GM21619 (cell line): ENCODE measurements around the gene ZBTB8OS.
"Not testable (repeated sequence)": the region's sequence is repeated elsewhere in the genome, so short reads cannot be mapped to it uniquely, and the experiment has no call there.

Experiments used
- ATAC-seq: cut with Tn5 transposase; IDR thresholded peaks from one replicate; pipeline ENCODE4 v1.9.1; 2021; ENCODE audit not compliant: unreplicated experiment

Gene ZBTB8OS

DNA sequence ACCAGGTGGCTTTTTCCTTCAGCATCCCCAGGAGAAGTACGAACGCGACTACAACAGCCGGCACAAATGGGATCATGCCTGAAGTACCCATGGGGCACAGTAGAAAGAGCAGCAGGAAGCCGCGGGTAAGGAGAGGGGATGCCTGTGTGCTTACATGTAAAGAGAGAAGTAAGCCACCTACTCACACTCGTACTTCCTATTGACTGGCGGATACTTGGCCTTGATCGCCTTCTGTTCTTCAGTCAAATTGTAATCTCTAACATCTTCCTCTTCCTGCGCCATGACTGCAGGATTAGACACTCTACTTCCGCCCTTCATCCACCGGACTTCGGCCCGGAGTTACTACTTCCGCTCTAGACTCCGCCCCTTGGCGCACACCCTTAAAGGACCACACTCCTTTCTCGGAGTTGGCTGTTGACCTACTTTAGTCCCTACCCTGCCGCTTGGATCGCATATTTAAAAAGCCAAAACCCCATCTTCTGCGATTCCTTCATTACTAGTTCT is at the start of gene ZBTB8OS:
TSS of gene ZBTB8OS (minus strand) at position 303 of the 504 bp plus-strand sequence. CDS start at position 282, 21 bp downstream.
- ATAC-seq = peak; percentile 61

DNA sequence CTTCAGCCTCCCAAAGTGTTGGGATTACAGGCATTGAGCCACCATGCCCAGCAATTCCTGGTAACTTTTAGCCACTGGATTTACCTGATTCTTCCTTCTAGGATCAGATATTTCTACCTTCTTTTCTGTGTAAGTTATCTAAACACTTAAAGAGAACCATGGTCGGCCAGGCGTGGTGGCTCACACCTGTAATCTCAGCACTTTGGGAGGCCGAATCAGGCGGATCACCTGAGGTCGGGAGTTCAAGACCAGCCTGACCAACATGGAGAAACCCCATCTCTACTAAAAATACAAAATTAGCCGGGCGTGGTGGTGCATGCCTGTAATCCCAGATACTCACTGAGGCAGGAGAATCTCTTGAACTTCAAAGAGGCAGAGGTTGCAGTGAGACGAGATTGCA is 46.6 kb upstream of the ZBTB8OS start:
- not testable (repeated sequence) for ATAC-seq

DNA sequence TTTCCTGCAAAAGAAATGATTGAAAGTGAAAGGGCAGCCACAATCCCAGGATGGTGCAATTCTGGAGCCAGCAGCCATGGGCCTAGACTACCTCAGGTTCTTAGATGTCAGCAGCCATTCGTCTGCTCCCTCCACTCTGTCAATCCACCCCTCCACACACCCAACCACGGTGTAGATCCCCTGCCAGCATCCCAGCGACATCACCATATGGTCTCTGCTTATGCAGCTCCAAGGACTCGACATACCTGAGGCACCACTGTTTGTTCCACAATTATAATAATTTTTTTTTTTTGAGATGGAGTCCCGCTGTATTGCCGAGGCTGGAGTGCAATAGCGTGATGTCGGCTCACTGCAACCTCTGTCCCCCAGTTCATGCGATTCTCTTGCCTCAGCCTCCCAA is 45.7 kb upstream of the ZBTB8OS start:
- no peak for ATAC-seq

DNA sequence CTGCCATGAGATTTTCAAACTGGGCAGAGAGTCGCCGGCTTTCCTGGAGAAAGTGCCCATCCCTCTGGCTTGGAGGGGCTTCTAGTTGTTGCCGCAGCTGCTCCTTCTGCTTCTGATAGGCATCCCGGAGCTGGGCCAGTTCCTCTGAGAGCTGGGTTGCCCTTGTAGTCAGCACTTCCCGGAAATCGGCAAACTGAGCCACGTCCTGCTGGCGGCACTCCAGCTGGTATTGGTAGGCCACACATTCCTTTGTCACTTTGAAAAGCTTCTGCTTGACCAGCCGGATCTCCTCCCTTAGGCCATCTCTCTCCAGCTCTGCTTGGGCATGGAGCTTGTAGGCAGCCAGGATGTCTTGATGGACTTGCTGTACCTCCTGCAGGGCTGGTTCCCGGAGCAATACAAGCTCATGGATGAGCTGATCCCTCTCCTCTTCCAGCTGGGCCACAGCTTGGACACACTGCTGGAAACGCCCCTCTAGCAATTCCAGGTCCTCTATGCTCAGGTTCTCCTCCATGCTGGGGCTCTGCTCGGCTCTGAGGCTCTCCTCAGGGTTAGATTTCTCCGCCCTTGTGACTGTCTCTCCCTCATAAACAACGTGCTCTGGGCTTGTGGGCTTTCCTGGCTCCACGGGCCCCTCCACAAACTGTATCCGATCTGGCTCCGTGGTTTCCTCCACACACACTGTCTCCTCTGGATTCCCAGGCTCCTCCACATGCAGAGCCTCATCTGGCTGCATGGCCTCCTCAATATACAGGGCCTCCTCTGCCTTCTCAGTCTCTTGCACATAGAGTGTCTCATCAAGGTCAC is 45.0 kb upstream of the ZBTB8OS start:
- no peak for ATAC-seq

DNA sequence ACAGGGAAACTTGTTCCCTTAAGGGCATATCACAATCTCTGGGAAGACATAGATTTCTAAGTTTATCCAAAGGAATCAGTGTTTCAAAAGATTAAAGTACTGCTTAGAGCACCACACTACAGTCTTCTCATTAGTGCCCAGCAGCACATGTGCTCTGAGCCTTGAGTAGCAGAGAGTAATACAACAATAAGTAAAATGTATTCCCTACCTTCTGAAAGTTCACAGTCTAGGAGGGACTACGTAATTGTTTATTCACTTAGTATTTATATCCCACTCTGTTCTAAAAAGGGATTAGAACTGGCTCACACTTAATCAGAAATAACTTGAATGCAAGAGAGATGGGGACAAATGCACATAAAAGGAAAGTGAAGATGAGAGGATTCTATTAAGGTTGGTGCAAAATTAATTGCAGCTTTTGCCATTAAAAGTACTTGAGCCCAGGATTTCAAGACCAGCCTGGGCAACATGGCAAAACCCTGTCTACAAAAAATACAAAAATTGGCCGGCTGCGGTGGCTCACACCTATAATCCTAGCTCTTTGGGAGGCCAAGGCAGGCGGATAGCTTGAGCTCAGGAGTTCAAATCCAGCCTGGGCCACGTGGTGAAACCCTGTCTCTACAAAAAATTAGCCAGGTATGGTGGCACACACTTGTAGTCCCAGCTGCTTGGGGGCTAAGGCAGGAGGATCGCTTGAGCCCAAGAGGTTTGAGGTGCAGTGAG is 43.3 kb upstream of the ZBTB8OS start:
- ATAC-seq = no peak

DNA sequence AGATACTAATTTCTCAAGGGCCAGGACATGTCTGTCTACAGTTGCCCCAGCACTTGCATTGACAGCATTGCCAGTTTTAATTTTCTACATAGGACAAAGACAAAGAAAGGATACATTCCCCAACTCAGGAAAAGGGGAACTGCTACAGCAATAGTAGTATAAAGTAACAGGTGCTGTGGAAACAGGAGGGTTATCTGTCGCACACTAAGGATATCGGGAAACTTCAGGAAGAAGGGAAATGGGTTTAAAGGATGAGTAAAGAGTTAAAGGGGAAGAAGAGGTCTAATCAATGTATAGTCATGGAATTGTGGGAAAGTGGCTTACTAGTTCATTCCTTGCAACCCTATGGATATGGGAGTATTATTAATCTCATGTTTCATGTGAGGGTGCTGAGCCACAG is 36.0 kb upstream of the ZBTB8OS start:
- no peak for ATAC-seq

DNA sequence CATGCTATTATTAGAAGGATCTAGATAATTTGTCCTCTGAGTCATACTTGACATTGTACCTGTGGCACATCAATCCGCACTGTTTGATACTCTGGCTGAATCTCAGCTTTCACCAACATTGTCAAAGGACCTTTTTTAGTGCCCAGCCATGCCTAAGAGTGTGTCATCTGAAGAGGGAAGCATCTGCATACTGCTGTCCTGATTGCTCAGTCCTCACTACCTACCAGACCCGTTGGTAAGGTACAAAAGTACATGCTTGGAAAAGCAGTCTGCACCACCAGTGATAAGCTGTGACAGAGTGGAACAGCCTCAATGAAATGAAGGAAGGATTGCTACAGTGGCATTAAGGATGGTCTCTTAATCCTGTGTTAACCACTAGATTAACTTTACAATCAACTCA is 35.1 kb upstream of the ZBTB8OS start:
- ATAC-seq = no peak

DNA sequence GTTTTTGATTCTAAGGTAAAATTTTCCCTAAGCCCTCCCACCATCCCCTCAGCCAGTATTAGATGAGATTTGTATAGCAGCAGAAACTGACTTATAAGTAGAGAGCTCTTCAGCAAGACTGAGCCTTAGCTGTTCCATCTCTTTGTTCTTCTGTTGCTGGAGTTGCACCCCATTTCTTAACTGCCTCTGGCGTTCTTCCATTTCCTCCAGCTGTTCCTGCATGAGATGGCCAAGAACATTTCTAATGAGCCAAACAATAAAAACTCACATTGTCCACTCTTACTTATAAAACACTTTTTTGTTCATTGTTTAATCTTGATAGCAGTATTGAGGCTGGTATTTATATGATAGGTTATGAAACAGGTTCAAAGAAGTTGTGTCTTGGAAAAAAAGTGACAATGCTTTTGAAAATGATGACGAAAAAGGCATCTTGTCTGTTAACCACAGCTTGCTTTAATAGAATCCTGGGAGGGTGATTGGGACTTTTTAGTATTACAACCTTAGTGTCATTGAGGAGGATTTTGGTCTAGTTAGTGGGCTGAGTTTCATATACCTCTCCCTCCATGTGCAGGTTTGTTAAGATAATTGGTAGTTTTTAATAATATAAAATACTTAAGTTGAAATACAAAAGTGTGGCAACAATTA is 33.9 kb upstream of the ZBTB8OS start:
- ATAC-seq = no peak

DNA sequence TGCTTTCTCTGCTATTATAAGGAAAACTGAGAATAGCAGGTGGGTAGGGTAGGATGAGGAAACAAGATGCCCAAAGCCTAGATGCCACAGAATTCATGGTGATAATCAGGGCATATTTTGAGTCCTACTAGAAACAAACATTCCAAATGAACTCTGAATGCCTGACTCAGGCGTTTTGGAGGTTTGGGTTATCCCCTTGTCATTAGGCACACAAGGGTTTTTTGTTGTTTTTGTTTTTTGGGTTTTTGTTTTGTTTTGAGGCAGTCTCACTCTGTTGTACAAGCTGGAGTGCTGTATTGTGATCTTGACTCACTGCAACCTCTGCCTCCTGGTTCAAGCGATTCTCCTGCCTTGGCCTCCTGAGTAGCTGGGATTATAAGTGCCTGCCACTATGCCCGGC is 33.0 kb upstream of the ZBTB8OS start:
- no peak for ATAC-seq

DNA sequence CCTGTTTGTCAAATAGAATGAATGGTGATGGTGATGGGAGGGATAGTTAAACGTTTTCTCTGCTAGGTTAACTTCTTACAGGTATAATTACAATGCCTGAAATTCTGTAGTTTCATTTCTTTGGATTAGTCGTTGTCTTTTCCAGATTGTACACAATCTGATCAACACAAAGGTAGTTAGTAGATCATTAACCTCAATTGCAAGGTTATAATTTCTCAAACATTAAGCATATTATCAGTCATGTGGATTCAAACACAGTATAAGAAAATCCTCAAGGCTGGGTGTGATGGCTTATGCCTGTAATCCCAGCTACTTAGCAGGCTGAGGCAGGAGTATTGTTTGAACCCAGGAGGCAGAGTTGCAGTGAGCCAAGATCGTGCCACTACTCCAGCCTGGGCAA is 31.6 kb upstream of the ZBTB8OS start:
- no peak for ATAC-seq

DNA sequence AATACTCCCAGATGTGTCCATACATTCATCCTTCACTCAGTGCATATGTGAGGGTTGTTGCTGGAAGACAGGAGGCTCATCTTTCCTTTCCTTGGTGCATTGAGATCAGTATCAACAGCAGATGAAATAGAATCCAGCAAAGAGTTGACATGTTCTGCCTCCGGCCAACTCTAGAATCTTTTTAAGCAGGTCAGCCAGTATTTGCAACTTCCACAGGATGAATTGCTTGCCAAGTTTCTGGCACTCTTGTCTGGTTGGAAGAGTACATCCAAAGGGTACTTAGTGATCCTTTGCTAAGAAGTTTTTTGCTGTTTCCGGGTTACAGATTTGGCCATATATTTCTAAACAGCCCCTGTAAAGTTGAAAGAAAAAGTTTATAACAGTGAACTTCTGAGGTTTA is 31.2 kb upstream of the ZBTB8OS start:
- no peak for ATAC-seq

DNA sequence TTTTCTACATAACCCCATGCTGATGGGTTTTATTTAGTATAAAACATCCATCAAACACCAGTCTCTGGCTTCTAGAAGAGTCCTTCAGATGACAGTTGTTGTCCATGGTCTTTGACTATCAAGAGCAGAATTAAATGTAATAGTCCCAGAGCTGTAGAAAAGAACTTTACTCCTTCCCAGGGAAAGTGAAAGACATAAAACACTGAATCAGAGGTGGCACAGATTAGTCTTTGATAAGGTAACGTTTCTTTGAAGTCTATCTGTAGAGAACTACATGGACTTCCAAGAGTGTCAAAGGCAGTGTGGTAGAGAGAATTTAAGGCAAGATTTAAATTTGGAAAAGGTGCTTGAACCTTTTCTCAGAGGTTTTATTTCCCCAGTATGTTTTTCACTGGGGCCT is 30.3 kb upstream of the ZBTB8OS start:
- no peak for ATAC-seq

DNA sequence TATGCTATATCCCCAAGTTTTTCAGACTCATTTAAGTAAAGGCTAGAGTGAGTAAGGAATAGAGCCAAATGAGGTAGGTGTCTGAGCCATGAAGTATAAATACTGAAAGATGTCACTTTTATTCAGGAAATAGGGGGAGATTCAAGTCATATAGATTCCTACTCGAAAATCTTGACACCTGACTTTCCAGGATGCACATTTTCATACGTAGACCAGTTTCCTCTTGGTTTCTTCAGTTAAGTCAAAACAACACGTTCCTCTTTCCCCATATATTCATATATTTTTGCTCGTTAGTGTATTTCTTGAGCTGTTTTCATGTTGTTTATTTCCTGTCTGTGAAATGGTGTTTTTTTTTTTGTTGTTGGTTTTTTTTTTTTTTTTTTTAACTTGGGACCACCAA is 29.6 kb upstream of the ZBTB8OS start:
- ATAC-seq = not testable (repeated sequence)

DNA sequence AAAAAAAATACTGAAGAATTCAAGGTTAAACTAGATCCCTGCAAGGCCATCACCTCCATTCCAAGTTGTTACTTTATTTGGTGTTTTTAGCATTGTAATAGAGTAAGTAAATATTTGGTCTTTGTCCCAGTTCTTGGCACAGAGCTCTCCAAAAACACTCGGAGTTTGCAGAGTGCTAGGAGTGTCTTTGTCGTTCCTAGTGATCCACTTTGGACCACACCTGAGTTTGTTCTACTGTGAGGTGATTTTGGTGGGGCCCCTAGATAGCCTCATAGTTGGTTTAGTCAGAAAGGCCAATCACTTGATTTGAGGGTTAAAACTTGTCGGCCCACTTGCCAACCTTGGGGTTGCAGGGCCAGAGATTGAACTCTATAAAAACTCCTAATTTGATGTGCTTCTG is 26.6 kb upstream of the ZBTB8OS start:
- ATAC-seq = no peak

DNA sequence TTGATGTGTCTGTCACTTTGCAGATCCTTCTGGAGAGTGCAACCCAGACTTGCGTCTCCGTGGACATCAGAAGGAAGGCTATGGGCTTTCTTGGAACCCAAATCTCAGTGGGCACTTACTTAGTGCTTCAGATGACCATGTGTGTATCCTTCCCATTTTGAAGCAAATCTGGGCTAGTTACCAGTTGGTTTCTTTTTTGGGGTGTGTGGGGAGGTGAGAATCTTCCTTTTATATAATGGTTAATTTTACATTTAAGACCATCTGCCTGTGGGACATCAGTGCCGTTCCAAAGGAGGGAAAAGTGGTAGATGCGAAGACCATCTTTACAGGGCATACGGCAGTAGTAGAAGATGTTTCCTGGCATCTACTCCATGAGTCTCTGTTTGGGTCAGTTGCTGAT is 18.4 kb upstream of the ZBTB8OS start:
- not testable (repeated sequence) for ATAC-seq

DNA sequence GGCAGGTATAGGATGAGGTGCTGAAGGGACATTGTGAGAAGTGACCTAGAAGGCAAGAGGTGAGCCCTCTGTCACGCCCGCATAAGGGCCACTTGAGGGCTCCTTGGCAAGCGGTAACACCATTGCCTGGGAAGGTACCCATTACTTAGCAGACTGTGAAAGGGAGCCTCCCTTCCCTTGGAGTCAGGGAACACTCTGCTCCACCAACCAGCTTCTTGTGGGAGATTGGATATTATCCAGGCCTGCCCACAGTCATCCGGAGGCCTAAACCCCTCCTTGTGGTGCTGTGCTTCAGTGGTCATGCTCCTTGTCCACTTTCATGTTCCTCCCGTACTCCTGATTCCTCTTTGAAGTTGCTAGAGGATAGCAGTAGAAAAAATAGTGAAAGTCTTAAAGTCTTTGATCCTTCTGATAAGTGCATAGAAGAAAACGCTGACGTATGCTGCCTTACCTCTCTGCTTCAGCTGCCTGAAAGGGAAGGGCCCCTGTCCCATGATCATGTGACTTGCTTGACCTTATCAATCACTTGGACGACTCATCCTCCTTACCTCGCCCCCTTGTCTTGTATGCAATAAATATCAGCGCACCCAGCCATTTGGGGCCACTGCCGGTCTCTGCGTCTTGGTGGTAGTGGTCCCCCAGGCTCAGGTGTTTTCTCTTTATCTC is 16.7 kb upstream of the ZBTB8OS start:
- no peak for ATAC-seq

DNA sequence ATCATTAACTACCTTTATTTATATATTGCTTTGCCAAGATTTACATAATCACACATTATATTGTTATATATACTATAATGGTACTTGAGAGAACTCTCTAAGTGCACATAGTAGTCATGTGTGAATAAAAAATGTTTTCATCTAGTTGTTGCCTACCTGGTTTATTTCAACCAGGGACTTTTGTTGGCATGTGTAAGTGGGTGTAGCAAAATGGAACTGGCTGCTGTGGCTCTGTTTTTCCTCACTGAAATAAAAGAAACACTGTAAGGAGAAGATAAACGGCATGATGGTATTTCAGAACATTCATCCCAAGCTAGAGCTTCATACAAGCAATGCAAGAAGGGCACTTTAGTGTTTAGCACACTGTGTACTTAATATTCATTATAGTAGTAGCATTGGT is 15.6 kb upstream of the ZBTB8OS start:
- ATAC-seq = no peak

DNA sequence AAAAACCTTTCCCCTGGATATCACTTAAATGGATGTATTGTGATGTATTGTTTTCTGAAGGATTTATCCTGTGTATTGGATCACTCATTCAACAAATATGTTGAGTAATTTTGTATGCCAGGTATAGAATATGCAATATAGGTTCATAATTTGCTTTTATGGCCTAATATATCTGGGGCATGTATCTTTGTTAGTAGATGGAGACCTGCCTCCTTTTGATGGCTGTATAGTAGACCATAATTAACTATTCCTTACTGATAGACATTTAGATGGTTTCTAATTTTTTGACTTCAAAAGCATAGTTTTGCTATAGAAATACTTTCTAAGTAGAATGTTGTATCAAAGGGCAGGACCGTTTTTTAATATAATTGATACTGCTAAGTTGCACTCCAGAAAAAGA is 9.2 kb upstream of the ZBTB8OS start:
- ATAC-seq = no peak

DNA sequence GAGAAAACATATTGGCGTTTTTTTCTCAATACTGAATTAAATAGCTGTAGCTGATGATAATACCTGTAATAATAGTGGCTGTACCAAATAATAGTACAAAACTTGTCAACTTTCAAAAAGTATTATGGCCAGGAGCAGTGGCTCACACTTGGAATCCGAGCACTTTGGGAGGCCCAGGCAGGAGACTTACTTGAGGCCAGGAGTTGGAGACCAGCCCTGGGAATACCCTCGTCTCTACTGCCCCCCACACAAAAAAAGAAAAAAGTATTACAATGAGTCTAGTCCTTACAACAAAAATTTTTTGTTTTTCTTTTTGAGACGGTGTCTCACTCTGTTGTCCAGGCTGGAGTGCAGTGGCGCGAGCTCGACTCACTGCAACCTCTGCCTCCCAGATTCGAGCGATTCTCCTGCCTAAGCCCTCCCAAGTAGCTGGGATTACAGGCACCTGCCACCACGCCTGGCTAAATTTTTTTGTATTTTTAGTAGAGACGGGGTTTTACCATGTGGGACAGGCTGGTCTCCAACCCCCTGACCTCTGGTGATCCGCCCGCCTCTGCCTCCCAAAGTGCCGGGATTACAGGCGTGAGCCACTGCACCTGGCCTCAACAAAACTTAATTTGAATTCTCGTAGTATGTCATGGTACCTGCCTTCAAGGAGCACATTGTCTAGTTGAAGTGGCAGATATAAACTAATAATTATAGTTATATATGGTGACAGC is 2.1 kb upstream of the ZBTB8OS start:
- no peak for ATAC-seq

DNA sequence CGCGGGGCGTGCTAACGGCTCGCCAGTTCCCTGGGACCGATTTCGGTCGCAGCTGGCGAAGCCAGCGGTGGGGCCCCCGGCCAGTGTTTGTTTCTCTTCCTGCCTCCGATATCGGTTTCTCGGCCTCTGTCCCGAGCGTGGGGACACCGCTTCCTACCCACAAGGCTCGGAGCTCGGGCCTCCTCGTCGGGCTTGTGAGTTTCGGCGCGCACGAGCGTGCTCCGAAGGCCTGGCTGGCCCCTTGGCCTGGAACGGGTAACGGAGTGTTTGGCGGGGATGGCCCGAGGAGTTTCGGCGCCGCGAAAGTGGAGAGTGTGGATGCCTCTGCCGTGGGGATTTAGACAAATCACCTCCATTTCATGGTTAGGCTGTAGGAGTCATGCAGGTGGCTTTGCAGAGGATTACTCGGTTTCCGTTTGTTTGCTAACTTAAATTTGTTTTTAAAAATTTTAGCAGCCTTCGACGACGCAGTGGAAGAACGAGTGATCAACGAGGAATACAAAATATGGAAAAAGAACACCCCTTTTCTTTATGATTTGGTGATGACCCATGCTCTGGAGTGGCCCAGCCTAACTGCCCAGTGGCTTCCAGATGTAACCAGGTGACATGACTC is 1.2 kb upstream of the ZBTB8OS start:
- ATAC-seq = no peak
